SJSA1 (cell line): Measurements from ENCODE around the gene PVALB. TPM values are rescaled to one million over a fixed set of nuclear protein-coding genes. Genes with fewer than 3 reads are reported as not detected.
A peak's percentile ranks its signal among the peaks of the same experiment; 100 is the strongest.

Experiments used
- DNase-seq, 2 experiments: peaks; one replicate each; pipeline ENCODE4 v3.0.0-alpha.2; 2015 to 2020; ENCODE audit warnings: low spot score in 2 of 2, low read depth in 1 of 2
- H3K27ac ChIP-seq: fragments of 250-450 bp; sonication (Bioruptor Pico); 2 replicates; pipeline ENCODE4 v1.5.1; 2020; ENCODE audit warnings: mild to moderate bottlenecking, moderate library complexity
- H3K27me3 ChIP-seq: fragments of 250-450 bp; sonication (Bioruptor Pico); replicated peaks from 2 replicates; pipeline ENCODE4 v1.5.1; 2020; ENCODE audit warnings: mild to moderate bottlenecking, moderate library complexity
- H3K36me3 ChIP-seq: fragments of 250-450 bp; sonication (Bioruptor Pico); 2 replicates; pipeline ENCODE4 v1.5.1; 2020; ENCODE audit warnings: mild to moderate bottlenecking
- H3K4me1 ChIP-seq: fragments of 250-450 bp; sonication (Bioruptor Pico); replicated peaks from 2 replicates; pipeline ENCODE4 v1.6.1; 2021; ENCODE audit warnings: mild to moderate bottlenecking
- H3K4me3 ChIP-seq: fragments of 250-450 bp; sonication (Bioruptor Pico); 2 replicates; pipeline ENCODE4 v1.5.1; 2020; ENCODE audit warnings: mild to moderate bottlenecking
- H3K9me3 ChIP-seq: fragments of 250-450 bp; sonication (Bioruptor Pico); replicated peaks from 2 replicates; pipeline ENCODE4 v1.5.1; 2020; ENCODE audit warnings: mild to moderate bottlenecking
- total RNA-seq: library from RNA; depleted of rRNA; stranded (reverse); fragments of >200 nt; shearing (Covaris generic); gene quantifications from 2 replicates; pipeline ENCODE4 v1.2.3, GENCODE V29; 2014

Gene PVALB
- total RNA-seq, 1 experiment from 2014 or later: not detected

- Histone ChIP-seq H3K36me3 (no peaks in the 10 kb centered on the region), H3K27ac (no peak overlapping the region), H3K4me1 (no peaks in the 10 kb centered on the region), H3K9me3 (no peaks in the 10 kb centered on the region), H3K4me3 (no peak overlapping the region), H3K27me3 (peaks cover 63% of the 10 kb centered on the region)
- DNase-seq: no peak
Observed at GRCh38 chr22:36790648-36791047, 26.2 kb downstream of the PVALB start.

GRCh38 chr22:36787204-36787988, 29.4 kb downstream of the PVALB start:
- Histone ChIP-seq H3K4me1 (no peaks in the 10 kb centered on the region), H3K36me3 (no peaks in the 10 kb centered on the region), H3K4me3 (no peak overlapping the region), H3K27me3 (peaks cover 40% of the 10 kb centered on the region), H3K27ac (no peak overlapping the region), H3K9me3 (no peaks in the 10 kb centered on the region)
- no peak for DNase-seq

GRCh38 chr22:36783743-36784142, 33.1 kb downstream of the PVALB start:
- no peak for DNase-seq
- Histone ChIP-seq H3K9me3 (no peaks in the 10 kb centered on the region), H3K4me3 (no peak overlapping the region), H3K36me3 (no peaks in the 10 kb centered on the region), H3K4me1 (peaks cover 5% of the 10 kb centered on the region; the same call in 1 of the 2 replicates), H3K27me3 (peaks cover 23% of the 10 kb centered on the region), H3K27ac (no peak overlapping the region)

GRCh38 chr22:36781656-36782627, 34.9 kb downstream of the PVALB start:
- Histone ChIP-seq H3K27ac (no peak overlapping the region), H3K36me3 (no peaks in the 10 kb centered on the region), H3K27me3 (peaks cover 10% of the 10 kb centered on the region), H3K9me3 (no peaks in the 10 kb centered on the region), H3K4me1 (peaks cover 5% of the 10 kb centered on the region; the same call in 1 of the 2 replicates), H3K4me3 (no peak overlapping the region)
- DNase-seq: peak; percentile 86 to 90

GRCh38 chr22:36778020-36778419, 38.8 kb downstream of the PVALB start:
- no peaks in the 10 kb centered on the region for H3K27me3 ChIP-seq
- H3K4me1 ChIP-seq: peaks cover 16% of the 10 kb centered on the region
- no peak overlapping the region for H3K27ac ChIP-seq
- no peak overlapping the region for H3K4me3 ChIP-seq
- no peak for DNase-seq
- H3K9me3 ChIP-seq: no peaks in the 10 kb centered on the region
- no peaks in the 10 kb centered on the region for H3K36me3 ChIP-seq

- H3K36me3 ChIP-seq: no peaks in the 10 kb centered on the region
- H3K4me1 ChIP-seq: peaks cover 14% of the 10 kb centered on the region
- H3K9me3 ChIP-seq: no peaks in the 10 kb centered on the region
- H3K4me3 ChIP-seq: peak overlapping the region; percentile 15
- DNase-seq: no peak
- H3K27ac ChIP-seq: no peak overlapping the region
- H3K27me3 ChIP-seq: no peaks in the 10 kb centered on the region
Observed at GRCh38 chr22:36776722-36777121, 40.1 kb downstream of the PVALB start.

GRCh38 chr22:36775964-36776669, 40.7 kb downstream of the PVALB start, which contains the start of gene IFT27:
IFT27 (minus strand) TSS chr22:36776119; CDS start chr22:36775707, 412 bp downstream.
- peak; percentile 99 for DNase-seq
- Histone ChIP-seq H3K4me3 (peak within 1 kb of the TSS; percentile 45), H3K36me3 (no peaks in the 10 kb centered on the region), H3K27ac (no peak within 1 kb of the TSS), H3K4me1 (peaks cover 12% of the 10 kb centered on the region), H3K9me3 (no peaks in the 10 kb centered on the region), H3K27me3 (no peaks in the 10 kb centered on the region)

GRCh38 chr22:36775586-36775963, 41.3 kb downstream of the PVALB start:
- no peaks in the 10 kb centered on the region for H3K9me3 ChIP-seq
- no peak overlapping the region for H3K27ac ChIP-seq
- DNase-seq: no peak
- H3K4me1 ChIP-seq: peaks cover 12% of the 10 kb centered on the region
- peak overlapping the region; percentile 45 for H3K4me3 ChIP-seq
- no peaks in the 10 kb centered on the region for H3K36me3 ChIP-seq
- no peaks in the 10 kb centered on the region for H3K27me3 ChIP-seq

- Histone ChIP-seq H3K4me1 (peaks cover 12% of the 10 kb centered on the region), H3K4me3 (no peak overlapping the region), H3K9me3 (no peaks in the 10 kb centered on the region), H3K36me3 (no peaks in the 10 kb centered on the region), H3K27ac (no peak overlapping the region), H3K27me3 (no peaks in the 10 kb centered on the region)
- DNase-seq: no peak
Observed at GRCh38 chr22:36773935-36774334, 42.9 kb downstream of the PVALB start.

- no peak overlapping the region for H3K27ac ChIP-seq
- H3K4me3 ChIP-seq: no peak overlapping the region
- H3K27me3 ChIP-seq: no peaks in the 10 kb centered on the region
- no peaks in the 10 kb centered on the region for H3K36me3 ChIP-seq
- H3K4me1 ChIP-seq: peaks cover 12% of the 10 kb centered on the region
- H3K9me3 ChIP-seq: no peaks in the 10 kb centered on the region
- DNase-seq: no peak
Observed at GRCh38 chr22:36772451-36772850, 44.4 kb downstream of the PVALB start.

- H3K9me3 ChIP-seq: no peaks in the 10 kb centered on the region
- no peak overlapping the region for H3K4me3 ChIP-seq
- H3K36me3 ChIP-seq: no peaks in the 10 kb centered on the region
- no peaks in the 10 kb centered on the region for H3K27me3 ChIP-seq
- no peak overlapping the region for H3K27ac ChIP-seq
- peaks cover 8% of the 10 kb centered on the region for H3K4me1 ChIP-seq
- no peak for DNase-seq
Observed at GRCh38 chr22:36771356-36772063, 45.3 kb downstream of the PVALB start.

GRCh38 chr22:36770513-36771231, 46.2 kb downstream of the PVALB start:
- H3K27me3 ChIP-seq: no peaks in the 10 kb centered on the region
- no peak for DNase-seq
- no peak overlapping the region for H3K4me3 ChIP-seq
- no peak overlapping the region for H3K27ac ChIP-seq
- H3K4me1 ChIP-seq: peaks cover 7% of the 10 kb centered on the region
- H3K9me3 ChIP-seq: no peaks in the 10 kb centered on the region
- H3K36me3 ChIP-seq: no peaks in the 10 kb centered on the region
